ENCODE measurements around the gene EXOC7. TPM values are rescaled to one million over a fixed set of nuclear protein-coding genes. Genes with fewer than 3 reads are reported as not detected.

Gene EXOC7
- total RNA-seq, 4 donors from 2014 or later, result 113 to 160 (median 134) TPM

- TF ChIP-seq CTCF (IDR thresholded peaks at IDR 0.05), result no peak
- TF ChIP-seq POLR2A (IDR thresholded peaks at IDR 0.05), result no peak
- DNase-seq, result no peak
- peaks cover 0 to 94% (median 0%) of the 10 kb centered on the region in 3 donors for H3K36me3 ChIP-seq
These were observed 9.5 kb downstream of the EXOC7 start for GRCh38 chr17:76094046-76094445.

GRCh38 chr17:76092526-76093413 is 10.8 kb downstream of the EXOC7 start:
- no peaks in the 10 kb centered on the region for H3K9me3 ChIP-seq
- DNase-seq, result no peak
- H3K27me3 ChIP-seq, result no peaks in the 10 kb centered on the region
- H3K36me3 ChIP-seq, result peaks cover 0 to 97% (median 0%) of the 10 kb centered on the region in 3 donors
- no peaks in the 10 kb centered on the region for H3K4me1 ChIP-seq
- H3K27ac ChIP-seq, result no peak overlapping the region
- no peak overlapping the region for H3K4me3 ChIP-seq
- no peak for TF ChIP-seq CTCF (IDR thresholded peaks at IDR 0.05)
- TF ChIP-seq POLR2A (IDR thresholded peaks at IDR 0.05), result no peak

More at GRCh38 chr17:76094046-76094445, 9.5 kb downstream of the EXOC7 start:
- Histone ChIP-seq H3K27me3 (no peaks in the 10 kb centered on the region), H3K4me3 (no peak overlapping the region), H3K27ac (no peak overlapping the region), H3K9me3 (no peaks in the 10 kb centered on the region), H3K4me1 (no peaks in the 10 kb centered on the region)

GRCh38 chr17:76091526-76092286 is 11.9 kb downstream of the EXOC7 start:
- H3K9me3 ChIP-seq, result no peaks in the 10 kb centered on the region
- H3K4me1 ChIP-seq, result no peaks in the 10 kb centered on the region
- no peak overlapping the region for H3K4me3 ChIP-seq
- H3K36me3 ChIP-seq, result peaks cover 0 to 96% (median 0%) of the 10 kb centered on the region in 3 donors
- no peak overlapping the region for H3K27ac ChIP-seq
- no peaks in the 10 kb centered on the region for H3K27me3 ChIP-seq
- TF ChIP-seq POLR2A (IDR thresholded peaks at IDR 0.05) (no peak), CTCF (IDR thresholded peaks at IDR 0.05) (no peak)
- DNase-seq, result no peak

GRCh38 chr17:76090517-76091129 is 13.0 kb downstream of the EXOC7 start:
- no peaks in the 10 kb centered on the region for H3K27me3 ChIP-seq
- TF ChIP-seq POLR2A (IDR thresholded peaks at IDR 0.05), result no peak
- no peaks in the 10 kb centered on the region for H3K4me1 ChIP-seq
- no peak overlapping the region for H3K4me3 ChIP-seq
- no peak for DNase-seq
- no peaks in the 10 kb centered on the region for H3K9me3 ChIP-seq
- peaks cover 0 to 96% (median 0%) of the 10 kb centered on the region in 3 donors for H3K36me3 ChIP-seq
- H3K27ac ChIP-seq, result no peak overlapping the region

- Histone ChIP-seq H3K4me1 (no peaks in the 10 kb centered on the region), H3K9me3 (no peaks in the 10 kb centered on the region), H3K36me3 (peaks cover 0 to 96% (median 0%) of the 10 kb centered on the region in 3 donors), H3K27ac (no peak overlapping the region), H3K4me3 (no peak overlapping the region), H3K27me3 (no peaks in the 10 kb centered on the region)
- DNase-seq, result no peak
- TF ChIP-seq CTCF (IDR thresholded peaks at IDR 0.05) (no peak), POLR2A (IDR thresholded peaks at IDR 0.05) (no peak)
These were observed 13.7 kb downstream of the EXOC7 start for GRCh38 chr17:76089680-76090516.
